NB4 (cell line): Measurements from ENCODE around the gene CNTN4.

Experiments used
- CTCF ChIP-seq: IDR thresholded peaks from one replicate; pipeline ENCODE4 v1.5.1; 2012; ENCODE audit warnings: low read depth, low read length
- MAX ChIP-seq: IDR thresholded peaks from 2 replicates; pipeline ENCODE4 v1.6.1; 2011; ENCODE audit warnings: low read depth, low read length
- MYC ChIP-seq: IDR thresholded peaks from 2 replicates; pipeline ENCODE4 v1.6.1; 2011; ENCODE audit warnings: low read depth, low read length
- POLR2A ChIP-seq: IDR thresholded peaks from 2 replicates; pipeline ENCODE4 v1.6.1; 2011; ENCODE audit warnings: mild to moderate bottlenecking; ENCODE audit not compliant: insufficient read length; ENCODE audit errors: extremely low read depth

- TF ChIP-seq POLR2A (no peak), CTCF (no peak), MYC (no peak), MAX (no peak)
These were observed 971.1 kb downstream of the CNTN4 start for GRCh38 chr3:3069723-3070122.
